GM19438 (cell line): ENCODE measurements around the gene HMGCS2.
"Not testable (repeated sequence)": the region's sequence is repeated elsewhere in the genome, so short reads cannot be mapped to it uniquely, and the experiment has no call there.

ENCODE experiments used
- ATAC-seq: cut with Tn5 transposase; IDR thresholded peaks from one replicate; pipeline ENCODE4 v1.9.1; 2021; ENCODE audit warnings: low read depth; ENCODE audit not compliant: unreplicated experiment

The HMGCS2 gene

DNA sequence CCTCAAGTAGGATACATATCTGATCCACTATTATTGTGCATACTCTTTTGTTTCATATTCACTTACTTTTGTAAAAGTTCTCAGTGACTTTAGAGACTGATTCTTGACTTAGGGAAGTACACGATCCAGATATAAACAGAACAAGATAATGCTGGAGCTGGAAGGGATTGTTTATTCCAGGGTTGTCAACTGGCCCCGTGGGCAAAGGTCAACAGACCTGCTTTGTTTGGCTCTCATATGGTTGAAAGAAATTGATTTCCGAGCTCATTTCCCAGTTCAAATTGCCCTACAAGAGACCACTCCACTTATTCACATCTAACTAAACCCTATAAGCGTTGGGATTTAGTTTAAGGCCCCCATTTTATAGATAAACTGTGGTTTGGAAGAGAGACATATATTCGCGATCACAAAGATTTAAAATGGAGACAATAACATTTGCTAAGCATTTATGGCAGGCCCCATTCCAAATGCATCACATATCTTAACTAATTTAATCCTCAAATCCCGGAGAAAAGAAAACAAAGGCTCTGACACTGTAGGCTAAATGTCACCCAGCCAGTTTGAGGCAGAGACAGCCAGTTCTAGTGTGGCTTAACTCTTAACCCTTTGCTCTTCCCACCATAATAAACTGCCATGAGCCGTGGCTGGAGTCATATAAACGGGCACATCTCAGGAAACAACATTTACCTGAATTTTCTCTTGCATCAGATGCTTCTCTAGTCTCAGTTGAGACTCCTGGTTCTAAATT lies 21.9 kb upstream of the HMGCS2 start:
- no peak for ATAC-seq

DNA sequence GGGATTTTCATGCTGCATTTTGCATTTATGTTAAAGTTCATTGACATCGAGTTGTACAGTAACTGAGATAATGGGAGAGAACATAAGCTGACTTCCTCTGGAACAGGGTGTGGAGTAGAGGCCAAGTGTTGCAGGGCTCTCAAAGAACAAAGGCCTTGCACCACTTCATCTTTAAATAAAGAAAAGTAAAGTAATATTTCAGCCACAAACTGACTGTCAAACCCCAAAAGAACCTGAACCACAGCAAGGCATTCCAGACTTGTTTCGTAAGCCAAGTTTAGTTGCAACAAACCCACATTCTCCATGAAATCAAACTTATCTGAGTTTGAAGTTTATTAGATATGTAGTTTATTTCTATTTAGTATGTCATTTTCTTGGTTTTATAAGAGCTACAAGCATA lies 19.1 kb upstream of the HMGCS2 start:
- no peak for ATAC-seq

DNA sequence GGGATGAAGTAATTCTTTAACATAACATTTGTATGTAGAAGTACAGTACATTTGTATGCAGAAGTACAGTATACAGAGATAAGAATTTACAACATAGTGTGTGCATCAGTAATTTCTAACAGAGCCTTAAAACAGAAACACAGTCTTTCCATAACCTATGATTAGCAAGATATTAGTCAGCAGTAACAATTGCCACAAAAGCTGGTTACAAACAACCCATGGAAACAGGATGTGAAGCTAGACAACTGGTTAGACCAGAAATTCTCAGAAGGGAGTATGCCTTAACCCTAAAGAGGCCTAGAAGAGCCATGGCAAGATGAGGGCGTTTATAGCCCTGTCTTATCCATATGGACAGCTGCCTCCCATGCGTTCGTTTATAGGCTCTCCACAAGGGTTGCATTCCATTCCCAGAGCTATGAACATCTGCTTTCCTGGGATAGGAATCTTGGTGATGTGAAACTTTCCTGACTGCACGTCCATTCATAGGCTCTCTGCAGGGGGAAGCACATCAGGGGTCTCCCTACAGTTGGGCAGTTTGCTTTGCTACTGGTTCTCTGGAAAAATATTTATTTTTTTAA lies 17.9 kb upstream of the HMGCS2 start:
- ATAC-seq, result not testable (repeated sequence)

DNA sequence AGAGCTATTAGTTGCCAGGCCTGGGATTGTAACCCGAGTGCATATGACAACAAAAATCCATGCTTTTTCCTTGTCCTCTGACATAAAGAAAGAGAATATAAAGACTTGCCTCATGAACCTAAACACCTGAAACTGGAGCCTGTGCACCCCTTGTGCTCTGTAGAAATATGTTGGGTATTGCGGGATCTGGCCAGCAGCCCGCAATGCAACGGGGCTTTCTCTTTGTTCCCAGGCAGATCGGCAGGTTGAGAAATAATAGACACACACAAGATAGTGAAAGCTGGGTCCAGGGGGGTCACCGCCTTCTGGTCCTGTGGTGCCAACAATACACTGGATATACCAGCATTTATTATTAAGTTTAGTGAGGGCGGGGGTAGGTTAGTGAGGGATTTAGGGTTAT lies 17.3 kb upstream of the HMGCS2 start:
- not testable (repeated sequence) for ATAC-seq

DNA sequence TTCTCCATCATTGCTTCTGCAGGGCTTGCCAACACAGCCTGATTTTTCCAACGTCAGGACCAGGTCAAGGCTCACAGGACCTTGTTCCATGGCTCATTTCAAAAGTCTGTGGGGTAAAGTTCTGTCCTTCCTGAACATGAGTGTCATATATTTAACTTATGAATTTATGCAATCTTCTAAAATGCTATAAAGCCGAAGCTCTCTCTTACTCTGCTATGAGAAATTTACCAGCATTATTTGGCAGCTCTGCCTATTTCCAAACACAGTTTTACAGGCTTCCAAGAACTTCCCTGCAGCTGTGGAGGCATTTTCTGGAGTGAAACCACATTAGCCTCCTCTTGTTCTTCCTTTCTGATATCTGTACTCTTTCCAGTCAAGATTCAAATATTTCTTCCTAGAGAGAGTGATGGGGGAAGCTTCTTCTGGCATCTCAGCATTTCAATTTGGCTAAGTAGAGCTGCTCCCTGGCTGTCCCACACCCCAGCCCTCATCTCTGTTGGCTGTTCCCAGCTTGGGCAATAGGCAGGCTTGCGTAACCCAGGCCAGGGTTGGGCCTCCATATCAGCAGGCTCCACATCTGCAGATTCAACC lies 15.6 kb upstream of the HMGCS2 start:
- no peak for ATAC-seq

DNA sequence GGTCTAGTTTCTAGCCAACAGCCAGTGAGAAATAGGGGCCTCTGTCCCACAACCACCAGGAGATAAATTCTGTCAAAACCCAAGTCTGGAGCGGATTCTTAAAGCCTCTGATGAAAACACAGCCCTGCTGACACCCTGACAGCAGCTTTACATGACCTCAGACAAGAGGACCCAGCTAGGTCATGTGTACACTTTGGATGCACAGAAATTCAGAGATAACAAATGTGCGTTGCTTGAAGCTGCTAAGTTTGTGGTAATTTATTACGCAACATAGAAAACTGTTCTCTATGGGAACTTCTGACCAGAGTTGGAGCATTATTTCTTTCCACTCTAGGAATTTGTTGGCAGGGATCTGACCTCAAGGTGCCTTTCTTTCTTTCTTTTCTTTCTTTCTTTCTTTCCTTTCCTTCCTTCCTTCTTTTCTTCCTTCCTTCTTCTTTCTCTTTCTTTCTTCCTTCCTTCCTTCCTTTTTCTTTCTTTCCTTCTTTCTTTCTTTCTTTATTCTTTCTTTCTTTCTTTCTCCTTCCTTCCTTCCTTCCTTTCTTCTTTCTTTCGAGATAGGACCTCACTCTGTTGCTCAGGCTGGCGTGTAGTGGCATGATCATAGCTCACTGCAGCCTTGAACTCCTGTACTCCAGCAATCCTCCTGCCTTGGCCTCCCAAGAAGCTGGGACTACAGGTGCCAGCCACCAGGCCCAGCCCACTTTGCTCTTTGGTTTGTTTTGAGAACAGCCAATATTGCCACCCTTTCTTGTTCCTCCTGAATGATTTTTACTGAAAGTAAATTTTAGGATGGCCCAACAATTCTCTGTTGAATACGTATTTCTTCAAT lies 14.9 kb upstream of the HMGCS2 start:
- no peak for ATAC-seq

DNA sequence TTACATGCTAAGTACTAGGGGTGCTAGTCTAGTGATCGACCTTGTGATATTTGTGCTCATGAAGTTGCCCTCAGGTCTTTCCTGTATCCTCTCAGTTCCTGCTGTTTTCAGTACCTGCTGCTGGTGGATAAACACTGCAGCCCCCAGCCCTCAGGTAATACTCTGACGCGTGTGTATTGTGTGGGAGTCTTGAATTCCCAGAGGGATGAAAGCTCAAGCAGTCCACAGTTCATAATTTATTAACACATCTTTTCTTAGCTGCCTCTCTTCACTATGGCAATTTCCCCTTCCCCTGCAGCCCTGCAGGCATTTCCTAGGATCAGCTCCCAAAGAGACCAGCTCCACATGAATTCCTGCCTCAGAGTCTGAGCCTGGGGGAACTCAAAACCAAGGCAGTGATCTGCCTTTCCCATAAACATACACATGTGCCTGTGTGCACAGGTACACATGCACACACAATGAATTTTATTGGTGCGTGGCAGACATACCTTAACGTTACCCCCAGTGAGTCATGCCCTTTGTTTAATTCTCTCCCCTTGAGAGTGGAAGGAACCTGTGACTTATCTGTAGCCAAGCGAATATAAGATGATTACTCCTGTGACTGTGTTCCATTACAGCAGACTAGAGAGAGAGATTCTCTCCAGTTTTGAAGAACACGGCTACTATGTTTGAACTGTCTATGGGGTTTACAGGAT lies 14.1 kb upstream of the HMGCS2 start:
- ATAC-seq, result no peak

DNA sequence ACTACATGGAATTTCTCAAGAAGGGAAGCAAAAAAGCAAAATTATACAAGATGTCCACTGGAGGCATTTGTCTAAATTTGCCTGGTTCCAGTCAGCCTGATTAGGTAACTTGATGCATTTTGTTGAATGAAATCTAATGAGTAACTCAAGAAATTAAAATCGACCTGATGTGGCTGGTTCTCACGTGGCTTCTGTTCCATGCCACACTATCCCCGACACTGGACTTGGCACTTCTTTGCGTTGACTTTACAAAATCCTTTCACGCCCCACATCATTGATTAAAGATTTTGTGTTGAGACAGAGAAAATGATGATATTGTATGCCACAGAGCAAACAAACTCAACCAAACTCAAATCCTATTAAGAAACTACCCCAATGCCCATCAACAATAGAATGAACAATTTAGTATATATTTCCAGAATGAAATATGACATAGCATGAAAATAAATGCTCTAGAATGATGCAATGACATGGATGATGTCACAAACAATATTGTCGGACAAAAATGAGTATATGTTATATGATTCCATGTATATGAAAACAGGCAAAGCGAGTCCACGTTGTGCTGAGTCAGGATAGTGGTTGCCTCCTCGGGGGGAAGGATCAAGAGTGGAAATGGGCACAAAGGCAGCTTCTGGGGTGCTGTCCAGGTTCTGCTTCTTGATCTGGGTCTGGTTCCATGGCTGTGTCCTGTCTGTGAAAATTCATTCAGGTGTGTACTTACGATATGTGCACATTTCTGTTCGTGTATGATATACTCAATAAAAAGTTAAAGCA lies 12.9 kb upstream of the HMGCS2 start:
- ATAC-seq, result no peak

DNA sequence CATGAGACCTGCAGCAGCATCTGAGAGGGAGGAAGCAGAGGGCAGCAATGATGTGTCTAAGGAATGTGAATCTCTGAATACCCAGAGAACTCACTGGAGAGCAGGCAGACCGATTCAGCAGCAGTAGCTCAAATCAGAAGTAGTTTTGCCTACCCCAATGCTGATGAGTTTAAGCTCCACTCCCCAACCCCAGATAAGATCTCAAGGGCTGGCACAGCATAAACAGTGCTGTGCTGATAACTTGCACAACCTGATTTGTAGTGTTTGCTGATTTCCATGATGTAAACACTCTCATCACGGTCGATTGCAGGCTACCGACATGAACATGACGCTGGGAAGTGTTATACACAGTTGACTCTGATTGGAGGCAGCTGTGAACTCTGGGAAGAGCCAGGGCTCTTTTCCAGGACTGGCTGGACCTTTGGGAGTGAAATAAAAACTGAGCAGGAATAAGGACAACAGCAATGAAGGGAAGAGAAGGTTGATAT lies 11.2 kb upstream of the HMGCS2 start:
- no peak for ATAC-seq

DNA sequence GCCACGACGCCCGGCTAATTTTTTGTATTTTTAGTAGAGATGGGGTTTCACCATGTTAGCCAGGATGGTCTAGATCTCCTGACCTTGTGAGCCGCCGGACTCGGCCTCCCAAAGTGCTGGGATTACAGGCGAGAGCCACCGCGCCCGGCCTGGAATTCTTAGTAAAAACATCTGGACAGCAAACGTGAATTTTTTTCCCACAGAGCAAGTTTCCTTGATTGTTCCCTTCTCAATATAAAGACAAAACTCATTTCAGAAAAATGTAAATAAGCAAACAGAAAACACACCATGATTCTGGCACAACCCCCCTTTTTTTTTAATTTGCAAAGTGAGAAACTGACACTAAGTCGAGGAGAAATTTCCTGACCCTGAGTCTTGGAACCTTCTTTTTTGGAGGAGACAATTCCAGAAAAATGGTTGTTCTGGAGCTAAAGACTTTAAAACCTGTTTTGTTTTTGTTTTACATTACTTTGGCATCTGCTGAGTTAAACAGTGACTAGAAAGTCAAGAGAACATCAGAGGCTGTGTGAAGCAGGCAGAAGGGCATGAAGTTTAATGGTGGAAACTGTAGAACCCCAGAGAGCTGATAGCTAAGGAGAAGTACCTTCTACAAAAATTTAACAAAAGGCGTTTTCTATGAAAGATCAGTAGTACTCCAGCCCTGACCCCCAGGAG lies 10.3 kb upstream of the HMGCS2 start:
- no peak for ATAC-seq

DNA sequence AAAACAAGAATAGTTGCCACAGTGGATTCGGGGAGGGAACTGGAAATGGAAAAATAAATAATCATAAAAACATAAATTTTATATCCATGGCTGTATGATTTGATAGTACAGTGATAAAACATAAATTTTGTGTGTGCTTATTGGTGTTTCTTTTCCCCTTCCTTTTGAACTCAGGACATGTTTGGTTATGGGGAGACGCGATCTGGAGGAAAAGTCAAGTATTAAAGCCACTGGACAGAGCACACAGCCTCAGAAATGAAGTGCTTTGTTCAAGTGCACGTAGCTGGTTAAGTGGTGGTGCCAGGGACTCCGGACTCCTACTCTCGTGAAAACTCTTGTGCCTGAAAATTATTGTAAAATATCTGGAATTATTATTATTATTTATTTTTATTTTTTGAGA lies 9.7 kb upstream of the HMGCS2 start:
- ATAC-seq, result no peak

DNA sequence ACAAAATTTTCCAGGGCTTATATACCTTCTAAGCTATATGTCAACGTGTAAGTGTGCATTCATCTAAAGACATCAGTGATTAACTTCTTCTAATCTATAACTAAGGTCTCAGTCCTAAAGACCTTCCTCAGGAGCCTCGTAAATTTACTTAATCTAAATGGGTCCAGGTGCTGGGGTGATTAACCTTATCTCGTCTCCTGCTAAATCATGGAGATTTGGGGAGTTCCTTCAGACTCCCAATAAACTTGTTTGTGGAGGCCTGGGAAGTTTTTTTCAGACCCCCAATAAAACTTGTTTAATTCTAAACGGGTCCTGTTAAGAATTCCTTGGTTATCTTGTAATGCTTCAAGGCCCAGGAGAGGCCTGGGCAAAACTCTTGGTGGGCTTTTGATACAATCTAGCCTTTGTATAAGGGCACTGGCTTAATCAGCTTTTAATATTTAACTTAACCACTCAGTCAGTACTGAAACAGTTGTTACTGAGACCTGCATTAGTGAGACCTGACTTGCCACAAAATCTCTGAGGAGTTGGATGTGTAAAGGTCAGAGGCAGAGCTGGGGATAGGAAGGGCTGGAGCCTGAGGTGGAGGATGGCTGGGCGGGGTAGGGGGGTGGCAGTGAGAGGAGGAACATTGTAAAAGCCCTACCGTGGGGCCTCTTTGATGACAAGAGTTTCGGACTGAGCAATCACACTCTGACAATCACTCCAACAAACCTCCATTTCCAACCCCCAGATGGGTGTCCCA lies 6.2 kb upstream of the HMGCS2 start:
- no peak for ATAC-seq

DNA sequence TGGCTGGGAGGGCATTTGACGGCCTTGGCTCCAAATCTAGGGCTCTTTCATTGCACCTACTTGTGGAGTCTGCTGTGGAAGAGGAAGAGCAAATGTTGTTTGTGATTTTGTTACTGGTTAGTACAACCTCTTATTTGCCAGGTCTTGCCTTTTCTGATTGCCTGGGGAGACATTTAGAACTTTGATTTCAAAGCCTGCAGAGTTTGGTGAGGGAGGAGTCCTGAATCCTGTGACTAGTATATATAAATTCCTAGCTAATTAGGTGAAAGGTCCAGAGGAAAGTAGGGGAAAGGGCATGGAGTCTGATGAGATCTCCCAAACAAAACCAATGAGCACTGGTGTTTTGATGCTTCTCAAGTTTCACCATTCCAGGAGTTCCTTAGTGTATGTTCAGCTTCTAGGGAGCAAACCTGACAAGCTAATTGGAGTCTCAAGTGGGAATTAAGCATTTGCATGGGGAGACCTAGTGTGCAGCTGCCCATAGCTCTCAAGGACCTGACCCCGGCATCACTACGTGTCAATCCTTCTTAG lies 5.1 kb upstream of the HMGCS2 start:
- ATAC-seq, result no peak

DNA sequence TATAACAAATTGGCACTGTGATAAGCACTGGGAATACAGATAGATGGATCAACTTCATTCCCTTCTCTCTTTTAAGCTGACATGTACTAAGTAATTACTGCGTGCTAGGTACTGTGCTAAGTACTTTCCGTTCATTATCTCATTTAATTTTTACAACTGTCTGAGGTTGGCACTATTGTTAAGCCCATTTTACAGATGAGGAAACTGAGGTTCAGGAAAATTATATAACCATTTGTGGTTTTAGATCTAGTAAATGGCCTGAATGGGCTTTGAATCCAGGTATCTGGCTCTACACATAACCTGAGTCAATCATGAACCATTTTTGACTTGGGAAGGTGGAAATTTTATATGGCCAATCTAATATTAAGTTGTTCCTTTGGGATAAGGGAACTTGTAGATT lies 3.6 kb upstream of the HMGCS2 start:
- no peak for ATAC-seq

DNA sequence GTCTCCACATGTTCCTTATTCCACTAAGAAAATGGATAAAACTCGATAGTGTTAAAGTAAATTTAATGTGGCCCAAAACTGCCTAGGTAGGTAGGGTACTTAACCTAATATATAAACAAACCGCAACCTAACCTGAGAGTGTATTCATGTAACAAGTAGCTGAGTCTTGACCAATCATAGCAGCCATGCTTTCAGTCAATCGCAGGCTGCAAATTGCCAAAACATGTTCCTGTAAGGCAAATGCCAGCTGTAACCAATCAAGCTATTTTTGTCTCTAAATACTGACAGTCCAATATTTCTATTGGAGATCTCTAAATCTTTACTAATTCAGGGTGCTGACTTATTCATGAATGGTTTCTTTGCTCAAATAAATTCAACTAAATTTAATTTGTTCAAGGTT lies 3.1 kb upstream of the HMGCS2 start:
- ATAC-seq, result no peak

DNA sequence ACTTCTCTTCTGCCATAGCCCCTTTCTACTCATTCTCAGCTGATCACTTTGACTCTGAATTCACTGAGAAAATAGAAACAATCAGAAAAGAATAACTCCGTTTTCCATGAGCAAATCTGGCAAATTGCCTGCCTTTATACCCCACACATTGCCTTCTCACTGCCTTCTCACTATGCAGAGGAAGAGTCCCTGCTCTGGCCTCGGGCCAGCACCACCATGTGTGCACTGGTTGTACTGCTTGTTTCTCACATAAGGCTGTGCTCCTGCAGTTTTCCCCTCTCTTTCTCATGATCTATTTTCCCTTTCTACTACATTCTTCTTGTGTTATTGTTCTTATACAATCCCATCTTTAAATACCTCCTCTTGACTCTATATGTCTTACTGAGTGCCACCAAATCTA lies 2.3 kb upstream of the HMGCS2 start:
- ATAC-seq, result no peak

DNA sequence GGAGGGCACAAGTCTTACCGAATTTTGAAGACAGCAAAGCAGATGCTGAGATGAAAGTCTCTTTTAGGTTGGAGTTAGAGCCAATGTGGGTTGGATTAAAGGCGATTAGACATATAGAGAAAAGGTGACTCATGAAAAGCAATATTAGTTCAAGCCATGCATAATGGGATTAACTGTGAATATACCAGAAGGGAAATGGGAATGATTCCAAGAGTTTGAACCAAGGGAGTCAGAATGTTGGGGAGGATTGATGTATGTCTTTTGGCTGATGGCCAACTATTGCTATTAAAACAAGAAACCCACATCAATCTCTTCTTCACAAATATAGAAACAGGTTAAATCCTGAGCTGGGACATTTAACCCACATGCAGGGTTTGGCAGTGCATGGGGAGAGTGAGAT lies 1.2 kb downstream of the HMGCS2 start:
- ATAC-seq, result no peak

DNA sequence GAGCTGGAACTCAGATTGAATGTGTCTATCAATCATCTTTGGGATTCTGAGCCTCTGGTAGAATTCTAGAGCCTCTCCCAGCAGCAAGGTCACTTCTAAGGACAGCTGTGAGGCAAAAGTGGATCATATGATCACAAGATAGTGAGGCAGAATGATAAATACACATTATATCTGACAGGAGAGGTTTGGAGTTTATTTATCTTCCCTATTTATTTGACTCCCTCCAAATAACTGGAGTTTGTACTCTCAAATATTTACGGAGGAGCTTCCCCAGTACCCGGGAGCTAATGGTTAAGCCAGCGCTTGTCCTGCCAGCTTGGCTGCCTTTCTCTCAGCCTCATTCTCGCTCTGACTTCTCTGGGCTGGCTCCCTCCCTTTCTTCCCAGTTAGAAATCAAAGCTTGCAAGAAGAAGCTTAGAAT lies 2.3 kb downstream of the HMGCS2 start:
- ATAC-seq, result no peak
